Measurements from ENCODE around the gene GREB1. TPM values are rescaled to one million over a fixed set of nuclear protein-coding genes. Genes with fewer than 3 reads are reported as not detected.

GREB1 gene
- total and polyA plus RNA-seq, 4 experiments from 2014 or later = 0.19 to 1.1 TPM; not detected in 2

DNA sequence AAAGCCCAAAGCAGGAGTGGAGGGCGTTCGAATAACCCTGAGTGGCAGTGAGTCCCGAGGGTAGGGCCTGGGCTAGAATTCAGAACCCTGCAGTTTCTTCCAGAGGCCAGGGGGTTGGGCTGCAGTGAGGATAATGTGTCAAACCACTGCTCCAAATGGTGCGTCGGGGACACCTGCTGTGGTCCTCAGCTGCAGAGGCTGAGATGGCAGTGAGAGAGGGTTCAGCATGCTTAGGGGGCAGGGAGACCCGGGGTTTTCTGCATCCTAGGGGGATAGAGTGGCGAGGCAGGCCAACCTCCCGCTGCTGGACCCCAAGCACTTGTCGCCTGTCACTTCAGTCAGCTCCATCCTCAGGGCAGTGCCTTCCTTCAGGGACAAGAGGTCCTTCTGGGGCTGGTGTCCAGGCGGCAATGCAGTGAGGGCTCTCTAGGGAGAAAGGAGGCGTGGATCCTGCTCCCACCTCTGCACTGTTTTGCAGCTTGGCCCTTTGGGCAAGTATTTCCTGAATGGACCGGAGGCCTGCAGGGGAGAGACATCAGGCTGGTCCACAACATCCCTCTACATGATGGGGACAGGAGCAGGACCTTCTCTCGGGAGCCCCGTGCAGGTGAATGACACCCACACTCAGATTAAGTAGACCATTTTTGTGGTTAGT is 144.6 kb downstream of the GREB1 start:
- Histone ChIP-seq H3K4me1 (ENCODE audit: insufficient read depth, low read length) (peaks cover 3% of the 10 kb centered on the region), H3K9me3 (ENCODE audit: control insufficient read depth in 1 of 2, low read length in 2 of 2) (no peaks in the 10 kb centered on the region), H3K36me3 (ENCODE audit: insufficient read depth, low read length) (no peaks in the 10 kb centered on the region), H3K27me3 (ENCODE audit: insufficient read depth, low read length) (peaks cover 4% of the 10 kb centered on the region), H3K27ac (ENCODE audit: low read depth, low read length) (no peak overlapping the region), H3K4me3 (ENCODE audit: low read length in 2 of 2) (no peak overlapping the region)
- Mint-ChIP-seq H3K4me3 (no peak overlapping the region), H3K36me3 (peaks cover 0 to 4% of the 10 kb centered on the region in 2 donors), H3K27me3 (peaks cover 29 to 32% of the 10 kb centered on the region in 2 donors), H3K9me3 (peaks cover 0 to 9% (median 0%) of the 10 kb centered on the region in 8 donors), H3K4me1 (peaks cover 0 to 7% (median 5%) of the 10 kb centered on the region in 4 donors), H3K27ac (no peak overlapping the region)
- ChIA-PET POLR2A (ENCODE audit: partially characterized antibody) (no interaction called here), CTCF (ENCODE audit: partially characterized antibody) (no interaction called here)
- no peak for DNase-seq
- intact Hi-C loops (cut with micrococcal nuclease) = no loop called here

- H3K9me3 ChIP-seq (ENCODE audit: control insufficient read depth in 1 of 2, low read length in 2 of 2) = no peaks in the 10 kb centered on the region
- H3K4me1 ChIP-seq (ENCODE audit: insufficient read depth, low read length) = peaks cover 3% of the 10 kb centered on the region
- H3K27ac ChIP-seq (ENCODE audit: low read depth, low read length) = no peak overlapping the region
- no peak overlapping the region for H3K4me3 ChIP-seq (ENCODE audit: low read length in 2 of 2)
- Mint-ChIP-seq H3K4me3 (no peak overlapping the region), H3K27me3 (peaks cover 28 to 32% of the 10 kb centered on the region in 2 donors), H3K27ac (no peak overlapping the region), H3K4me1 (peaks cover 0 to 7% (median 5%) of the 10 kb centered on the region in 4 donors), H3K36me3 (peaks cover 0 to 4% of the 10 kb centered on the region in 2 donors), H3K9me3 (peaks cover 0 to 8% (median 0%) of the 10 kb centered on the region in 8 donors)
- no peaks in the 10 kb centered on the region for H3K36me3 ChIP-seq (ENCODE audit: insufficient read depth, low read length)
- H3K27me3 ChIP-seq (ENCODE audit: insufficient read depth, low read length) = peaks cover 4% of the 10 kb centered on the region
- CTCF ChIA-PET (ENCODE audit: partially characterized antibody) = no interaction called here
- POLR2A ChIA-PET (ENCODE audit: partially characterized antibody) = no interaction called here
- DNase-seq = no peak
- intact Hi-C loops (cut with micrococcal nuclease) = no loop called here
Measured at GRCh38 chr2:11679016-11679415, 145.2 kb downstream of the GREB1 start.

GRCh38 chr2:11679486-11680181 is 145.8 kb downstream of the GREB1 start:
- intact Hi-C loops (cut with micrococcal nuclease) = loop anchor here (10.0 kb wide), 1 partner anchor 195 kb away; no protein-coding TSS in a partner anchor

GRCh38 chr2:11680182-11680900 is 146.5 kb downstream of the GREB1 start:
- intact Hi-C loops (cut with micrococcal nuclease) = loop anchor here (10.0 kb wide), 1 partner anchor 196 kb away; no protein-coding TSS in a partner anchor
- no peak for DNase-seq
- no peaks in the 10 kb centered on the region for H3K36me3 Mint-ChIP-seq
- H3K4me1 Mint-ChIP-seq = peaks cover 0 to 7% (median 5%) of the 10 kb centered on the region in 4 donors
- Histone ChIP-seq H3K27me3 (ENCODE audit: insufficient read depth, low read length) (peaks cover 4% of the 10 kb centered on the region), H3K27ac (ENCODE audit: low read depth, low read length) (no peak overlapping the region), H3K4me1 (ENCODE audit: insufficient read depth, low read length) (peaks cover 3% of the 10 kb centered on the region), H3K36me3 (ENCODE audit: insufficient read depth, low read length) (no peaks in the 10 kb centered on the region), H3K4me3 (ENCODE audit: low read length in 2 of 2) (no peak overlapping the region), H3K9me3 (ENCODE audit: control insufficient read depth in 1 of 2, low read length in 2 of 2) (no peaks in the 10 kb centered on the region)
- peaks cover 26 to 31% of the 10 kb centered on the region in 2 donors for H3K27me3 Mint-ChIP-seq
- H3K9me3 Mint-ChIP-seq = peaks cover 0 to 7% (median 0%) of the 10 kb centered on the region in 8 donors
- H3K4me3 Mint-ChIP-seq = no peak overlapping the region
- CTCF ChIA-PET (ENCODE audit: partially characterized antibody) = interaction anchor here (0.9 to 4.4 kb wide), 8 partner anchors 9 to 1327 kb away, joined by 3 to 12 read pairs (median 4); no protein-coding TSS in a partner anchor
- H3K27ac Mint-ChIP-seq = peak overlapping the region in 1 of 7 donors; percentile 50
- POLR2A ChIA-PET (ENCODE audit: partially characterized antibody) = no interaction called here

More at GRCh38 chr2:11679486-11680181, 145.8 kb downstream of the GREB1 start:
- POLR2A ChIA-PET (ENCODE audit: partially characterized antibody) = no interaction called here
- no peaks in the 10 kb centered on the region for H3K9me3 ChIP-seq (ENCODE audit: control insufficient read depth in 1 of 2, low read length in 2 of 2)
- peaks cover 0 to 7% (median 5%) of the 10 kb centered on the region in 4 donors for H3K4me1 Mint-ChIP-seq
- H3K4me3 ChIP-seq (ENCODE audit: low read length in 2 of 2) = no peak overlapping the region
- H3K36me3 ChIP-seq (ENCODE audit: insufficient read depth, low read length) = no peaks in the 10 kb centered on the region
- peaks cover 0 to 4% of the 10 kb centered on the region in 2 donors for H3K36me3 Mint-ChIP-seq
- CTCF ChIA-PET (ENCODE audit: partially characterized antibody) = interaction anchor here (1.2 kb wide), 1 partner anchor 548 kb away, joined by 3 read pairs; no protein-coding TSS in a partner anchor
- H3K27ac ChIP-seq (ENCODE audit: low read depth, low read length) = no peak overlapping the region
- H3K27me3 ChIP-seq (ENCODE audit: insufficient read depth, low read length) = peaks cover 4% of the 10 kb centered on the region
- H3K4me1 ChIP-seq (ENCODE audit: insufficient read depth, low read length) = peaks cover 3% of the 10 kb centered on the region
- no peak for DNase-seq
- peaks cover 0 to 7% (median 0%) of the 10 kb centered on the region in 8 donors for H3K9me3 Mint-ChIP-seq
- peaks cover 26 to 32% of the 10 kb centered on the region in 2 donors for H3K27me3 Mint-ChIP-seq
- H3K4me3 Mint-ChIP-seq = no peak overlapping the region
- H3K27ac Mint-ChIP-seq = no peak overlapping the region

DNA sequence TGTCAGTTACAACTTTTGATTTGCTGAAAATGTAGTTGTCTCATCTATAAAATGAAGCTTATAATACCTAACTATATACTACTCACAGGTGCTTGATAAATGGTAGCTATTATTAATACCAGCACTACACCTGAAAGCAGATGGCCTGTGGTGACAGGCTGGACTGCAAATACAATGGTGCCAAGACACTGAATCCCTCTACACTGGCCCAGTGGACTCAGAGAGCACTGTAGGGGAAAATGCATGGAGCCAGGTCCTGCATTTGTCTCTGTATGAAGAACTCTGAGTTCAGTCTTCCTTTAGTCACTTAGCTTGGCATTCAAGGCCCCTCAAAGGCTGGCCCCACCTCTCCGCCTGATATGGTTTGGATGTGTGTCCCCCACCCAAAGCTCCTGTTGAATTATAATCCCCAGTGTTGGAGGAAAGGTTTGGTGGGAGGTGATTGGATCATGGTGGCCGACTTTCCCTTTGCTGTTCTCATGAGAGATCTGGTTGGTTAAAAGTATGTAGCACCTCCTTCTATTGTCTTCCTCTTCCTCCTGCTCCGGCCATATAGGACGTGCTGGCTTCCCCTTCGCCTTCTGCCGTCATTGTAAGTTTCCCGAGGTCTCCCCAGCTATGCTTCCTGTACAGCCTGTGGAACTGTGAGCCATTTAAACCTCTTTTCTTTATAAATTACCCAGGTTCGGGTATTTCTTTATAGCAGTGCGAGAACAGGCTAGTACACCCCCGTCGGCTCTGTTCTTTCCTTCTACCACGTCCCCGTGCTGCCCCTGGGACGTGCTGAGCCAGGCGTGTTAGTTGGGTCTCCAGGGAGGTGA is 147.3 kb downstream of the GREB1 start:
- Mint-ChIP-seq H3K27me3 (peaks cover 24 to 25% of the 10 kb centered on the region in 2 donors), H3K9me3 (peaks cover 0 to 5% (median 0%) of the 10 kb centered on the region in 8 donors), H3K4me3 (no peak overlapping the region), H3K36me3 (no peaks in the 10 kb centered on the region), H3K27ac (peak overlapping the region in 2 of 7 donors; percentile 16 to 24), H3K4me1 (peaks cover 0 to 7% (median 5%) of the 10 kb centered on the region in 4 donors)
- Histone ChIP-seq H3K4me1 (ENCODE audit: insufficient read depth, low read length) (peaks cover 3% of the 10 kb centered on the region), H3K27ac (ENCODE audit: low read depth, low read length) (no peak overlapping the region), H3K9me3 (ENCODE audit: control insufficient read depth in 1 of 2, low read length in 2 of 2) (no peaks in the 10 kb centered on the region), H3K4me3 (ENCODE audit: low read length in 2 of 2) (no peak overlapping the region), H3K36me3 (ENCODE audit: insufficient read depth, low read length) (no peaks in the 10 kb centered on the region), H3K27me3 (ENCODE audit: insufficient read depth, low read length) (no peaks in the 10 kb centered on the region)
- ChIA-PET POLR2A (ENCODE audit: partially characterized antibody) (no interaction called here), CTCF (ENCODE audit: partially characterized antibody) (interaction anchor here (0.9 to 4.4 kb wide), 8 partner anchors 10 to 1326 kb away, joined by 3 to 12 read pairs (median 4); no protein-coding TSS in a partner anchor)
- intact Hi-C loops (cut with micrococcal nuclease) = loop anchor here (10.0 kb wide), 1 partner anchor 196 kb away; no protein-coding TSS in a partner anchor
- DNase-seq = no peak

GRCh38 chr2:11681722-11682589 is 148.1 kb downstream of the GREB1 start:
- ChIA-PET CTCF (ENCODE audit: partially characterized antibody) (interaction anchor here (1.0 to 4.4 kb wide), 7 partner anchors 10 to 1042 kb away, joined by 3 to 12 read pairs (median 4); no protein-coding TSS in a partner anchor), POLR2A (ENCODE audit: partially characterized antibody) (no interaction called here)
- Histone ChIP-seq H3K36me3 (ENCODE audit: insufficient read depth, low read length) (no peaks in the 10 kb centered on the region), H3K4me1 (ENCODE audit: insufficient read depth, low read length) (peaks cover 3% of the 10 kb centered on the region), H3K9me3 (ENCODE audit: control insufficient read depth in 1 of 2, low read length in 2 of 2) (no peaks in the 10 kb centered on the region), H3K27ac (ENCODE audit: low read depth, low read length) (no peak overlapping the region), H3K27me3 (ENCODE audit: insufficient read depth, low read length) (no peaks in the 10 kb centered on the region), H3K4me3 (ENCODE audit: low read length in 2 of 2) (no peak overlapping the region)
- Mint-ChIP-seq H3K4me3 (peak overlapping the region in 1 of 8 donors; percentile 32), H3K4me1 (peaks cover 0 to 7% (median 5%) of the 10 kb centered on the region in 4 donors), H3K27ac (peak overlapping the region in 1 of 7 donors; percentile 10), H3K27me3 (peaks cover 16 to 19% of the 10 kb centered on the region in 2 donors), H3K9me3 (no peaks in the 10 kb centered on the region), H3K36me3 (no peaks in the 10 kb centered on the region)
- peak; percentile 42 to 56 (median 46) for DNase-seq
- intact Hi-C loops (cut with micrococcal nuclease) = loop anchor here (10.0 kb wide), 1 partner anchor 197 kb away; no protein-coding TSS in a partner anchor

All from CD4-positive, alpha-beta memory T cell (primary cell).